ENCODE data around the gene RCC2.

Gene RCC2

DNA sequence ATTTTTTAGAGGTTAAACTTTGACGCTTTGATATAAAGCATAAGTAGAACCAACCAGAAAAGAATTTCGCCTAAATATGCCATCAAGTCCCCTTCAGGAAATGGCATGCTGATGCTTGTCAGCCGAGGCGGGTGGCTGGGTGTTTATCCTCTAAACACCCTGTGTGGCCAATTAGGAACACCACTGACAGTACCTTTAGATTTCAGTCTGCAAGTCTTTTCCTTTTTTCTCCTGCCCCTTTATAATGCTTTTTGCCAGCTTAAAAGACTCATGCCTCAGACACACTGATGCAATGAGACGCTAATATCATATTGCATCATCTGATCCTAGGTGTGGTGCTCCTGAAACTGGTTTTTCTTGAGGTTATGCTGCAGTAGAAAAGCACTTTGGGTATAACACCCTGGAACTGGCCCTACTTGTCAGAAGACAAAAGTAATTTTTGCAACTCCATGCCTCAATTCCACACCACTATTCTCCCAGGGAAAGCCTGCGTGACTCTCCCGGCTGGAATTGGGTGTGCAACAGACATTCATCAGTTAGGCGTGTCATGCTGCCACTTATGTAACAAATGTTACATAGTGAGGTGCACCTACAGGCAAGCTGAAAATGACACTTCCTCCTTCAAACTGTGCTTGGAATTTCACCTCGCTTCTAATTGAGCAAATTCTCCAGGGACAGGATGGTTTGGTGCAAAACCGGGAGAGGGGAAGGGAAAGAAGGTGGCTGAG, 2.0 kb upstream of the RCC2 start:
- DNase-seq: no peak

DNA sequence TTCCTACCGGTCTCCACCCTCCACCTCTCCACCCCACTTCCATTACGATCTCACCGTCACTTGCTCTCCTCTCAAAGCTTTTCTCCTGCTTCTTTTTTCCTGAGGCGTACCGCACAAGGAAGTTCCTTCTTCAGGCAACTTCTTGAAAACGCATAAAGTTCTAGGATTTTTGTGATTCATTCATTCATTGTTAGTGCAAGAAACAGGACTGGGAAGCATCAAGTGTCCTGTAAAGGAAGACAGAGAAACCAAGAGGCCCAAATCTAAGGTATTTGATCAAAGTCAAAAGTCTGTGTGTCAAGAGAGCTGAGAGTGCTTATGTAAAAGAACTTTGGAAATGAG, 1.3 kb upstream of the RCC2 start:
- DNase-seq: no peak

DNA sequence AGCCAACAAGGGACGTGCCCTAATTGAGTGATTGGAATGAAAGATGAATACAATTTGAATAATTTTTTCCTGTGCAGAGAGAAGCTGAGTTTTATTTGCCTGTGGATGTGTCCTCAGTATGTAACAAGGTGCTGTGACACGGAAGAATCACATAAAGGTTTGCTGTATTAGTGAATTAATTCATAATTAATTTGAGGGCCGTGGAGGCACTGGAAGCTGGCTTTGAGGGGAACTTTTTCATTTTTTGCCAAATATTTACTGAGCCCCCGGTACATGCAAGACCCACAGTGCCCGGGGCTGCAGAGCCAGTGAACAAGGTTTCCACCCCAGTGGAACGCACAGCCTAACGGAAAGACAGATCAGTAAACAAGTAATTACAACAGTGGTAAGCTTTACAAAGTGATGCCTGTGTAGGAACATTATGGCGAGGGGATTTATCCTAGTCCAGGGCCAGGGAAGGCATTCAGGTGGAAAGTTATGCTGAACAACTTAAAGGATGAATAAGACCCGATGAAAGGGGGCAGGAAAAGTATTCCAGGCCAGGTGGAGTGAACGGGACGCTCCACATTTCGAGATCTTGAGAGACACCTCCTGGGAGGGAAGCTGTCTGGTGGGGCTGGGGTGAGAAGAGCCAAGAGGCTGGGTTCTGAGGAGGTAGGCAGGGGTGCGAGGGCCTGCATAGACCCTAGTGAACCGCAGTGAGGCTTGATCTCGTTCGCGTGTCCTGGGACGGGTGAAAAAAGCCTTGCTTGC, 773 bp upstream of the RCC2 start:
- no peak for DNase-seq

DNA sequence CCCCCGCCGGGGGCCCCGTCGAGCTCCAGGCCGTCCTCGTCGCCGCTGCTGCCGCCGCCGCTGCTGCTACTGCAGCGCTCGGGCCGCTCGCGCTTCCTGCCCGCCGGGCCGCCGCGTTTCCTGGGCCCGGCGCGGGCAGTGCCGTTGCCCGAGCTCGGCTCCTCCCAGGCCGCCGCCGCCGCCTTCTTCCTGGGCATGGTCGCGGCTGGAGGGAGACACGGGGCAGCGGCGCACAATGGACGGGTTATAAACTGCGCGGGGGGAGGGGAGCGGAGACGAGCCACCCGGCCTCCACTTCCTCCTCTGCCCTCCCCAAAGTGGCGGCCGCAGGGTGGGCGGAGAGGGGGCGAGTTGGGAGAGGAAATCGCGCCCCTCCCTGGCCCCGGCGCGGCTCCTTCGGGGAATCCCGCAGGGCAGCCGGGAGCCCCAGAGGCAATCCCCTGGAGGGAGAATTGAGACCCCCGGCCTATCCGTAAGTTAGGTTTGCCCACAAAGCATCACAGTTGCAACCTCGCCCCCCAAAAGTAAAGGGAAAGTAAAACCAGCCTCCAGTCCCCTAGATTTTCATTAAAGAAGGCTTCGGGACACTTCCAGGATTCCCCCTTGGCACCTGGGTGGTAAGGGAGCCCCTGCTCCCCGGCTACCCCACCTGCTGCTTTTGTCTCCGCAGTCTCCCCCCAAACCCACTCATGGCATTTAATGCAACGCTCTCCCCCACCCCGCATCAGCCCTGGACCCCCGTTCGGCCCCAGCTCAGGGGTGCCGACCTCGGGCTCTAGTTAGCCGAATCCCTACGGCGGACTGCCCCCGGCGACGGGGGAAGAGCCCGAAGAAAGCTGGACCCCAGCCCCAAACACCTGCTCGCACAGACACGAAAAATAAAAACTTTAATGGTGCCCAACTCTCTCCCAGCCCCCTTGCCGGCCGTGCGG, 893 bp downstream of the RCC2 start:
- peak; percentile 26 for DNase-seq

DNA sequence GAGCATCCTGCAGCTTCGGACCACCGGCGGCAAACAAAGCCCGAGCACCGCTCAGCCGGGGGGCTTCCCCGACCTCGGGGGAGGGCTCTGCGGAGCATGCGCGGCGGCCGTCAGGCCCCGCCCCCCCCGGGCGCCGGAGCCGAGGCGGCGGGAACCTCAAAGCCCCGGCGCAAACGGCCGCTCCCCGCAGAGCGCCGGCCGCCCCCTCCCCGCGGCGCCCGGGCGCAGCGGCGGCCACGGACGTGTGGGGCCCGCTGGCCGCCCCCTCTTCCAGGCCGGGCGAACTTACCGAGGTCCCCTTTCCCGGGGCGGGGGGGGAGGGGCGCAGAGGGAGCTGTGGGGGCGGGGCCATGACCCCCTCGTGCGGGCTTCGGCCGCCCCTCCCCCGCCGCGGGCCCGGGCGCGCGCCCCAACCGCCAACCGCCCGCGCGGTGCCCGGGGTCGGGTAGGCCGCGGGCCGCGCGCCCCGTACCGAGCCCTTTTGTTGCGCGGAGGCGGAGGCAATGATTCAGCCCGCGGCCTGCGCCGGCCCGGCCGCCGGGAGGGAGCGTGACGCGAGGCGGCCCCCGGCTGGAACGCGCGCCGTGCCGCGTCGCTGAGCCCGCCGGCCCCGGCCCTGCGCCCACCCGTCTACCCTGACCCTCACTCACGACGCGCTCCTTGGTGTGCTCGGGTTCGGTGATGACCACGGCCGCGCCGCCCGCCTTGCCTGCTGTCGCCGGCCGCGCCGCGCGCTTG, 1.7 kb downstream of the RCC2 start:
- peak; percentile 59 for DNase-seq

DNA sequence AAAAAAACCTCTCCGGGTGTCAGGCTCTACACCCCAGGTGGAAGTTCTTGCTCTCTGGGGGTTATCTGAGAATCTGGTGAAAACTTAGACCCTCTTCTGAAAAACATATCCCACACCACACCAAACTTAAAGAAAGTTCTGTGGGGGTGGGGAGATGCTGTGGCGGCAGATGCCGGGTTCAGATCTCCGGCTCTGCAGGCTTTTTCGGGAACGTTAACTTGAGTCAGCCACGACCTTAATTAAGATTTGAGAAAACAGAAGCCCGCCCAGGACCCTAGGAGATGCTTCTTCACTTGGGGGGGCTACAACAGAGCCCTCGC, 2.3 kb downstream of the RCC2 start:
- DNase-seq: no peak

GRCh38 chr1:17436380-17437174, 2.9 kb downstream of the RCC2 start:
- DNase-seq: no peak

GRCh38 chr1:17434601-17435000, 4.9 kb downstream of the RCC2 start:
- DNase-seq: no peak

- DNase-seq: no peak
Observed at GRCh38 chr1:17434016-17434415, 5.5 kb downstream of the RCC2 start.

- DNase-seq: no peak
Observed at GRCh38 chr1:17433261-17433660, 6.2 kb downstream of the RCC2 start.

- DNase-seq: no peak
Observed at GRCh38 chr1:17432412-17432811, 7.1 kb downstream of the RCC2 start.

DNA sequence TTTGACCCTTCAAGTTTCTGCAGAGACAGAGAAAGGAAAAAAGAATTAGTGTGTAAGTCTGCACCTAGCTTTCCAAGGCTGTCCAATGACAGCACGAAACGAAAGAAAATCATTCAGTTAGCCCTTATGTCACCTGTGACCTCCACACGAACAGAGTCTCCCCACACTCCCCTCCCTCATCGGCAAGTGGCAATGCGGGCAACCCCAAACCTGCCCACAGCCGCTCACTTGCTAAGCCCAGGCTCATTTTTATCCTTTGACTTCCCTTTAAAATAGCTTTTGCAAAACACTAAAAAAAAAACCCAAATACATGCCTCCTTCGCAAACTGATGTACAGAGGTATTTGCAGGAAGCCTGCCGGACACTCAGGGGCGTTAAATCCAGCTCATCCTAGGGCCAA, 10.3 kb downstream of the RCC2 start:
- DNase-seq: no peak

DNA sequence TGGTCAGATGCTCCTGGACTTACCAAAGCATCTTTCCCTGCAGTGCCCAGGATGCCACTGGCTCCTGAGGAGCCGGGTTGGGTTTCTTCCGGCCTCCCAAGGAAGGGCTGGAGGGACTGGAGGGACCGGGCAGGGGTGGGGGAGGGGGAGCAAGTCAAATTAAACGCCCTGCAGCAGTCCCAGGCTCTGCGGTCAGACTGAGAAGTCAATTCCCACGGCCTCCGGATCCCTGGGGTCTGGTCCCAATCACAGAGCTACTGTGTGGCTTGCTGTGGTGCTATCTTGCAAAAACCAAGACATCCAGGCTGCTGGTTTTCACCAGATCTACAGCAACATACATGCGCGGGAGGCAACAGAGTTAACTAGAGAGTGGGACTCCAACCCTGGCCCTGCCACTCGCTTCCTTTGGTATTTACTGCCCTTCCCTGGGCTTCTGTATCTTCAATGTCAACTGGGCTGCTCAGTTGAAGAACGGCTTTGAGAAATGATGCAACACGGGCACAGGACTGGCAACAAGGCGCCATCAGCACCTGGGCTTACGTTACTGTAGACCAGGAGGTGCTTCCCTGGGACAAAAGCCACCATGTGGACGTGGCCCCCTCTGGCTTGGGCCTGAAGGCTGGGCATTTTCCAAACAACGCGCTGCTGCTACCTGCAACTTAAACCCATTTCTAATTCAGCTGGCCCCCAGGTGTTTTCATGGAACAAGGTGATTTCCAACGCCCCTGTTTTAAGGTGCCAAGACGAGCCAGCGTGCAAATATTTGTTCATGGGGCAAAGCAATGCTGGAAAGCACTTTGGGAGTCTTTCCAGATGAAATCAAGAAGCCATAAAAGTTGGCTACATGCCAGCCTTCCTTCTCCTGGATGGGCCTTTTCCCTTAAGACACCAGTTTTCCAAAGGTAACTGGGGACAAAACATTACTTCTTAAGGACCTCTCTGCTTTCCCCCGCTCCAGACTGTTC, 11.5 kb downstream of the RCC2 start:
- no peak for DNase-seq

GRCh38 chr1:17425806-17426600, 13.5 kb downstream of the RCC2 start:
- no peak for DNase-seq

DNA sequence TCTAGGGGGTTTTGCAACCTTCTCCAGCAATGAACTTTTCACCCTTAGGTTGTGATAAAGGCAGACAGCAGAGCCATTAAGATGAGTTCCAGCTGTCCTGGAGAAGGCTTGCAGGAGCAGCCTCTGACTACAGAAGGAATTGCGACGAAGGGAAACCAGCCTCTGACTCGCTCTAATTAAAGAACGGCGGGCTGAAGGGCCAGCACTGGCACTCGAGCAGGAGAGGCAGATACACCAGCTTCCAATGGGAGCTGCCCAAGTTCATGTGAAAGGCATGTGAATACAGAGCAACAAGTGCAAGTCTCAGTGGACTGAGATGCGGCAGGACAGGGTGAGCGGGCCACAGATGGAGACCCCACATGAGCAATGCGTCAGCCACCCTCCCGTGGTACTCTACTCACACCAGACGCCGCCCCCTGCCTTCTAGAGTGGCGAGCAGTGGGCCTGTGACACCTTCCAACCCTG, 15.7 kb downstream of the RCC2 start:
- no peak for DNase-seq

DNA sequence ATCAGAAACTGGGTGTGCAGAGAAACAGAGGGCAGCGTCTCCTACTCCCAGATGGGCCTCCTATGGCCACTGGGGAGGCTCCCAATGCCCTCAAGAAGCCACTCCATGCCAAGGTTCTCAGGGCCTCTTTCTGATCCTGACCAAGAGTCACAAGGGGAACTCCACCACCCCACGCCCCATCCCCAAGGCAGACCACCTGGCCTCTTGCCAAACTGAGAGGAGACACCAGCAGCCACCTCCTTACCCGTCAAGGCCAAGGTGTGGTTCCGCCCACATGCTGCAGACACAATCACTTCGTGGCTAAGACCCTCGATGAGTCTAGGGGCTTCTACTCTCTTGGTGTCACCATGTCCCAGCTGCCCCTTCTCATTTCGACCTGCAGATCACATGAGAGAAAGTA, 17.0 kb downstream of the RCC2 start:
- no peak for DNase-seq

GRCh38 chr1:17420391-17420918, 19.0 kb downstream of the RCC2 start:
- no peak for DNase-seq

GRCh38 chr1:17419626-17420328, 19.7 kb downstream of the RCC2 start:
- peak; percentile 30 for DNase-seq

DNA sequence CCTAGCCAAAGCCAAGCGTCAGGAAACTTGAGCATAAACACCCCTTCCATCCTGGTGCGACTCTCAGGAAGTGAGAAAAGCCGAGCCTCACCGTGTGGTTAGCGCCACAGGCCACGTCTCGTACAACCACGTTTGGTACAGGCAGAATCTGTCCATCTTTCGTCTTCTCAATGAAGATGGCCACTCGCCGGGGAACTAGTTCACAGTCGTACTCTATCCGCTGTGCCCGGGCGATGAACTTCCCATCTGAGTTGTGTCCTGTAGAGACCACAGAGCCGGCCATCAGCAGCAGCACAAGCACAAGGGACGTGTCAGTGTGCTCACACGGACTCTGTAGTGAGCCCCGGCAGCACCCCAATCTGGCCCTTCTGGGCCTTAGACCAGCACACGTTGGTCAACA, 23.1 kb downstream of the RCC2 start:
- no peak for DNase-seq
